ENCODE measurements around the gene PSMD14. TPM values are rescaled to one million over a fixed set of nuclear protein-coding genes. Genes with fewer than 3 reads are reported as not detected.

The PSMD14 gene
- 99.3 TPM for polyA plus RNA-seq (2012; ENCODE audit: insufficient read length, low read depth)

- peak; percentile 93 for TF ChIP-seq POLR2AphosphoS5 (IDR thresholded peaks at IDR 0.05; ENCODE audit: low read depth, low read length)
- TF ChIP-seq, protein P1, sequence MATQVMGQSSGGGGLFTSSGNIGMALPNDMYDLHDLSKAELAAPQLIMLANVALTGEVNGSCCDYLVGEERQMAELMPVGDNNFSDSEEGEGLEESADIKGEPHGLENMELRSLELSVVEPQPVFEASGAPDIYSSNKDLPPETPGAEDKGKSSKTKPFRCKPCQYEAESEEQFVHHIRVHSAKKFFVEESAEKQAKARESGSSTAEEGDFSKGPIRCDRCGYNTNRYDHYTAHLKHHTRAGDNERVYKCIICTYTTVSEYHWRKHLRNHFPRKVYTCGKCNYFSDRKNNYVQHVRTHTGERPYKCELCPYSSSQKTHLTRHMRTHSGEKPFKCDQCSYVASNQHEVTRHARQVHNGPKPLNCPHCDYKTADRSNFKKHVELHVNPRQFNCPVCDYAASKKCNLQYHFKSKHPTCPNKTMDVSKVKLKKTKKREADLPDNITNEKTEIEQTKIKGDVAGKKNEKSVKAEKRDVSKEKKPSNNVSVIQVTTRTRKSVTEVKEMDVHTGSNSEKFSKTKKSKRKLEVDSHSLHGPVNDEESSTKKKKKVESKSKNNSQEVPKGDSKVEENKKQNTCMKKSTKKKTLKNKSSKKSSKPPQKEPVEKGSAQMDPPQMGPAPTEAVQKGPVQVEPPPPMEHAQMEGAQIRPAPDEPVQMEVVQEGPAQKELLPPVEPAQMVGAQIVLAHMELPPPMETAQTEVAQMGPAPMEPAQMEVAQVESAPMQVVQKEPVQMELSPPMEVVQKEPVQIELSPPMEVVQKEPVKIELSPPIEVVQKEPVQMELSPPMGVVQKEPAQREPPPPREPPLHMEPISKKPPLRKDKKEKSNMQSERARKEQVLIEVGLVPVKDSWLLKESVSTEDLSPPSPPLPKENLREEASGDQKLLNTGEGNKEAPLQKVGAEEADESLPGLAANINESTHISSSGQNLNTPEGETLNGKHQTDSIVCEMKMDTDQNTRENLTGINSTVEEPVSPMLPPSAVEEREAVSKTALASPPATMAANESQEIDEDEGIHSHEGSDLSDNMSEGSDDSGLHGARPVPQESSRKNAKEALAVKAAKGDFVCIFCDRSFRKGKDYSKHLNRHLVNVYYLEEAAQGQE (IDR thresholded peaks at IDR 0.05; ENCODE audit: insufficient read depth in 1 of 2, low read depth in 2 of 2, low read length in 2 of 2) = no peak
- peak; percentile 80 for TF ChIP-seq FOXP2 (optimal IDR thresholded peaks at IDR 0.05; ENCODE audit: borderline replicate concordance, extremely low read depth, extremely low read length, insufficient read depth)
- TF ChIP-seq TAF1 (IDR thresholded peaks at IDR 0.05; ENCODE audit: borderline replicate concordance, insufficient read depth, low read length) = peak; percentile 88; the same call in 1 of the 2 replicates
- peak; percentile 72; the same call in 1 of the 2 replicates for TF ChIP-seq SIN3A (IDR thresholded peaks at IDR 0.05; ENCODE audit: borderline replicate concordance, insufficient read depth, low read length)
Observed at GRCh38 chr2:161308178-161308955, at the start of gene PSMD14. PSMD14 (plus strand) TSS chr2:161308425; CDS start chr2:161318826, 10,401 bp downstream.

DNA sequence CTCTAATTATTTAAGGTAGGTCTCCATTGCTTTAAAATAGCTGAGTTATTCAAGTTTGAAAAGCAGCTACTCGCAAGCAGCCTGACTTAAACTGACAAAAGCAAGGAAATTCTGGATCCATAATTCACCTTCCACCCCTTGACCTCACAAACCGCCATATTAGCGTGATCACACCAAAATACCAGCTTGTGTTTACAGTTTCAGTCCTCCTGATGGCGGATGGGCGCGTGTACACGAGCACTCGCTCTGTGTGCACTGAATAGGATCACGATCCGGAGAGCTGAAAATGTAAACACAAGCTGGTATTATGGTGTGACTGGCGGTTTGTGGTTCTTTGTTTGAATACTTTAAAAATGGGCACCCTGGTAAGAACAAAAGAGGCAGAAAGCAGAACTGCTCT lies 42.4 kb upstream of the PSMD14 start:
- TF ChIP-seq, protein P1 (IDR thresholded peaks at IDR 0.05; ENCODE audit: insufficient read depth in 1 of 2, low read depth in 2 of 2, low read length in 2 of 2) = no peak
- no peak for TF ChIP-seq FOXP2 (optimal IDR thresholded peaks at IDR 0.05; ENCODE audit: borderline replicate concordance, extremely low read depth, extremely low read length, insufficient read depth)
- TF ChIP-seq SIN3A (IDR thresholded peaks at IDR 0.05; ENCODE audit: borderline replicate concordance, insufficient read depth, low read length) = no peak
- TF ChIP-seq TAF1 (IDR thresholded peaks at IDR 0.05; ENCODE audit: borderline replicate concordance, insufficient read depth, low read length) = no peak
- TF ChIP-seq POLR2AphosphoS5 (IDR thresholded peaks at IDR 0.05; ENCODE audit: low read depth, low read length) = no peak

DNA sequence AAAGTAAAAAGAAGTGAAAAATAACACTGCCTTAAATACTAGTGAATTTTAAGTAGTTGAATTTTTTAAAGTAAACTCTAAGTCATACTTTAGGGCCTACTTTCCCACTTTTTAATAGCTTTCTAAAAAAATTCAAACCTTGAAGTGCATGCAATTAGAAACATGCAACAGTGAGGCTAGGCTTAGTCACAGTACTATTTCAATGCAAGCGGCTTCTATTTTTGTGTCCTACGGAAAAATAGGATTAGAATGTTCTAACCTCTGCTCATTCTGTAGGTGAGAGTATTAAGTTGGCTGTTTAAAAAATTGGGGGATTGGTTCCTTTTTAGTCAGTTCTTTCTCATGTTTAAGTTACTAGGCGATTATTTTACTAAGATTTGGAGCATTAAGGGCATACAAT lies 39.1 kb upstream of the PSMD14 start:
- TF ChIP-seq FOXP2 (optimal IDR thresholded peaks at IDR 0.05; ENCODE audit: borderline replicate concordance, extremely low read depth, extremely low read length, insufficient read depth) = no peak
- TF ChIP-seq, protein P1 (IDR thresholded peaks at IDR 0.05; ENCODE audit: insufficient read depth in 1 of 2, low read depth in 2 of 2, low read length in 2 of 2) = no peak
- TF ChIP-seq TAF1 (IDR thresholded peaks at IDR 0.05; ENCODE audit: borderline replicate concordance, insufficient read depth, low read length) = no peak
- no peak for TF ChIP-seq POLR2AphosphoS5 (IDR thresholded peaks at IDR 0.05; ENCODE audit: low read depth, low read length)
- no peak for TF ChIP-seq SIN3A (IDR thresholded peaks at IDR 0.05; ENCODE audit: borderline replicate concordance, insufficient read depth, low read length)

GRCh38 chr2:161273038-161273760 lies 35.0 kb upstream of the PSMD14 start:
- TF ChIP-seq FOXP2 (optimal IDR thresholded peaks at IDR 0.05; ENCODE audit: borderline replicate concordance, extremely low read depth, extremely low read length, insufficient read depth) = no peak
- TF ChIP-seq TAF1 (IDR thresholded peaks at IDR 0.05; ENCODE audit: borderline replicate concordance, insufficient read depth, low read length) = no peak
- no peak for TF ChIP-seq POLR2AphosphoS5 (IDR thresholded peaks at IDR 0.05; ENCODE audit: low read depth, low read length)
- TF ChIP-seq, protein P1 (IDR thresholded peaks at IDR 0.05; ENCODE audit: insufficient read depth in 1 of 2, low read depth in 2 of 2, low read length in 2 of 2) = no peak
- TF ChIP-seq SIN3A (IDR thresholded peaks at IDR 0.05; ENCODE audit: borderline replicate concordance, insufficient read depth, low read length) = no peak

All from PFSK-1 (cell line).